ENCODE results near the gene CCDC124. TPM values are rescaled to one million over a fixed set of nuclear protein-coding genes. Genes with fewer than 3 reads are reported as not detected.

Gene CCDC124
- total and polyA plus RNA-seq, 4 donors, result 35.5 to 146 (median 102) TPM

- Histone ChIP-seq H3K27ac (ENCODE audit: low read depth in 1 of 2, low read length in 1 of 2) (no peak overlapping the region), H3K9me3 (ENCODE audit: control insufficient read depth in 4 of 4, insufficient read depth in 3 of 4, low read length in 3 of 4) (peaks cover 0 to 3% (median 0%) of the 10 kb centered on the region in 4 donors), H3K27me3 (ENCODE audit: control insufficient read depth in 3 of 3, insufficient read depth in 3 of 3, low read length in 2 of 3) (no peaks in the 10 kb centered on the region), H3K4me3 (no peak overlapping the region), H3K4me1 (ENCODE audit: control insufficient read depth in 5 of 5, insufficient read depth in 5 of 5, low read length in 5 of 5) (no peaks in the 10 kb centered on the region), H3K9ac (ENCODE audit: insufficient read depth in 1 of 2, low read length in 2 of 2) (no peak overlapping the region), H3K36me3 (ENCODE audit: control insufficient read depth in 4 of 4, insufficient read depth in 4 of 4, low read length in 4 of 4) (no peaks in the 10 kb centered on the region)
- DNase-seq, result no peak
- WGBS, 2 donors, result 92 to 97% methylated on average over 13 of the region's 13 CpGs
- ATAC-seq (ENCODE audit: insufficient read depth, low FRiP score), result no peak
- no peak for TF ChIP-seq CTCF (IDR thresholded peaks at IDR 0.05; ENCODE audit: control extremely low read depth, extremely low read depth)
Observed at GRCh38 chr19:17988161-17988560, 55.3 kb downstream of the CCDC124 start.

GRCh38 chr19:17989425-17990094 lies 56.7 kb downstream of the CCDC124 start:
- no peak overlapping the region for H3K27ac ChIP-seq (ENCODE audit: low read depth in 1 of 2, low read length in 1 of 2)
- H3K27me3 ChIP-seq (ENCODE audit: control insufficient read depth in 3 of 3, insufficient read depth in 3 of 3, low read length in 2 of 3), result no peaks in the 10 kb centered on the region
- H3K4me3 ChIP-seq, result no peak overlapping the region
- no peaks in the 10 kb centered on the region for H3K36me3 ChIP-seq (ENCODE audit: control insufficient read depth in 4 of 4, insufficient read depth in 4 of 4, low read length in 4 of 4)
- peaks cover 0 to 3% (median 0%) of the 10 kb centered on the region in 4 donors for H3K9me3 ChIP-seq (ENCODE audit: control insufficient read depth in 4 of 4, insufficient read depth in 3 of 4, low read length in 3 of 4)
- TF ChIP-seq CTCF (IDR thresholded peaks at IDR 0.05; ENCODE audit: control extremely low read depth, extremely low read depth), result no peak
- 91 to 95% methylated on average over 16 of the region's 16 CpGs for WGBS, 2 donors
- DNase-seq, result no peak
- ATAC-seq (ENCODE audit: insufficient read depth, low FRiP score), result no peak
- no peak overlapping the region for H3K9ac ChIP-seq (ENCODE audit: insufficient read depth in 1 of 2, low read length in 2 of 2)
- H3K4me1 ChIP-seq (ENCODE audit: control insufficient read depth in 5 of 5, insufficient read depth in 5 of 5, low read length in 5 of 5), result no peaks in the 10 kb centered on the region

GRCh38 chr19:17993076-17993813 lies 60.4 kb downstream of the CCDC124 start:
- Histone ChIP-seq H3K27me3 (ENCODE audit: control insufficient read depth in 3 of 3, insufficient read depth in 3 of 3, low read length in 2 of 3) (no peaks in the 10 kb centered on the region), H3K4me3 (no peak overlapping the region), H3K4me1 (ENCODE audit: control insufficient read depth in 5 of 5, insufficient read depth in 5 of 5, low read length in 5 of 5) (no peaks in the 10 kb centered on the region), H3K27ac (ENCODE audit: low read depth in 1 of 2, low read length in 1 of 2) (no peak overlapping the region), H3K36me3 (ENCODE audit: control insufficient read depth in 4 of 4, insufficient read depth in 4 of 4, low read length in 4 of 4) (no peaks in the 10 kb centered on the region), H3K9me3 (ENCODE audit: control insufficient read depth in 4 of 4, insufficient read depth in 3 of 4, low read length in 3 of 4) (peaks cover 0 to under 1% (median 0%) of the 10 kb centered on the region in 4 donors), H3K9ac (ENCODE audit: insufficient read depth in 1 of 2, low read length in 2 of 2) (no peak overlapping the region)
- ATAC-seq (ENCODE audit: insufficient read depth, low FRiP score) (no peak), DNase-seq (no peak)
- 82 to 88% methylated on average over 25 to 27 of the region's 27 CpGs for WGBS, 2 donors
- TF ChIP-seq CTCF (IDR thresholded peaks at IDR 0.05; ENCODE audit: control extremely low read depth, extremely low read depth), result no peak

Small RNAs within 50 kb of the gene (small RNA-seq; reads per million reads assigned to genes)
- not detected for gene RNA5SP468 (ENCODE audit: low replicate concordance)

Other genes starting within 250 kb of the CCDC124 start
- under 1 TPM; 0.28 to 0.31 TPM for gene UNC13A, start 244.7 kb upstream of the CCDC124 start, total RNA-seq
- gene UNC13A, start 244.7 kb upstream of the CCDC124 start, polyA plus RNA-seq, result under 1 TPM; 0.14 to 0.26 TPM
- gene MAP1S, start 213.5 kb upstream of the CCDC124 start, total RNA-seq, result 10 to 100 TPM; 36.3 to 71.1 TPM
- 10 to 100 TPM; 32.1 to 40.6 TPM for gene MAP1S, start 213.5 kb upstream of the CCDC124 start, polyA plus RNA-seq
- 1 to 10 TPM; 6.1 to 9.4 TPM for gene FCHO1, start 181.5 kb upstream of the CCDC124 start, total RNA-seq
- gene FCHO1, start 181.5 kb upstream of the CCDC124 start, polyA plus RNA-seq, result 10 to 100 TPM in 1 of 2 donors, 1 to 10 TPM in 1; 3.2 to 10.4 TPM
- 1 to 10 TPM in 1 of 2 donors, under 1 TPM in 1; 1.00 to 2.0 TPM for gene B3GNT3, start 137.9 kb upstream of the CCDC124 start, total RNA-seq
- gene B3GNT3, start 137.9 kb upstream of the CCDC124 start, polyA plus RNA-seq, result 1 to 10 TPM; 2.0 to 3.0 TPM
- gene INSL3, start 111.5 kb upstream of the CCDC124 start, total RNA-seq, result not detected
- gene INSL3, start 111.5 kb upstream of the CCDC124 start, polyA plus RNA-seq, result 1 to 10 TPM in 1 of 2 donors, not detected in 1; 1.5 TPM
- 10 to 100 TPM; 17.3 to 18.8 TPM for gene JAK3, start 85.0 kb upstream of the CCDC124 start, total RNA-seq
- gene JAK3, start 85.0 kb upstream of the CCDC124 start, polyA plus RNA-seq, result 10 to 100 TPM in 1 of 2 donors, 1 to 10 TPM in 1; 5.2 to 32.5 TPM
- 1,000 to 10,000 TPM in 1 of 2 donors, 100 to 1,000 TPM in 1; 639 to 1,758 TPM for gene RPL18A, start 73.1 kb upstream of the CCDC124 start, total RNA-seq
- gene RPL18A, start 73.1 kb upstream of the CCDC124 start, polyA plus RNA-seq, result 1,000 to 10,000 TPM; 1,929 to 1,987 TPM
- under 1 TPM in 1 of 2 donors, not detected in 1; 0.95 TPM for gene SLC5A5, start 61.1 kb upstream of the CCDC124 start, total RNA-seq
- under 1 TPM; 0.14 to 0.15 TPM for gene SLC5A5, start 61.1 kb upstream of the CCDC124 start, polyA plus RNA-seq
- gene KCNN1, start 34.1 kb downstream of the CCDC124 start, total RNA-seq, result under 1 TPM in 1 of 2 donors, not detected in 1; 0.60 TPM
- gene KCNN1, start 34.1 kb downstream of the CCDC124 start, polyA plus RNA-seq, result under 1 TPM; 0.14 to 0.19 TPM
- 10 to 100 TPM; 19.4 to 50.0 TPM for gene ARRDC2, start 75.2 kb downstream of the CCDC124 start, total RNA-seq
- 10 to 100 TPM; 47.6 to 62.2 TPM for gene ARRDC2, start 75.2 kb downstream of the CCDC124 start, polyA plus RNA-seq
- 1 to 10 TPM; 1.3 to 7.8 TPM for gene IL12RB1, start 153.9 kb downstream of the CCDC124 start, total RNA-seq
- gene IL12RB1, start 153.9 kb downstream of the CCDC124 start, polyA plus RNA-seq, result 1 to 10 TPM; 3.0 to 6.7 TPM
- gene MAST3, start 164.8 kb downstream of the CCDC124 start, total RNA-seq, result 10 to 100 TPM in 1 of 2 donors, 1 to 10 TPM in 1; 6.5 to 24.0 TPM
- gene MAST3, start 164.8 kb downstream of the CCDC124 start, polyA plus RNA-seq, result 10 to 100 TPM in 1 of 2 donors, 1 to 10 TPM in 1; 5.0 to 12.1 TPM
- gene PIK3R2, start 220.1 kb downstream of the CCDC124 start, total RNA-seq, result 10 to 100 TPM; 22.3 to 36.2 TPM
- gene PIK3R2, start 220.1 kb downstream of the CCDC124 start, polyA plus RNA-seq, result 10 to 100 TPM in 1 of 2 donors, 1 to 10 TPM in 1; 7.0 to 18.4 TPM
- gene IFI30, start 240.8 kb downstream of the CCDC124 start, total RNA-seq, result 100 to 1,000 TPM; 205 to 612 TPM
- gene IFI30, start 240.8 kb downstream of the CCDC124 start, polyA plus RNA-seq, result 1,000 to 10,000 TPM in 1 of 2 donors, 100 to 1,000 TPM in 1; 440 to 1,883 TPM

Measured in lung (tissue), 13 donors.